Measurements from ENCODE around the gene GH2.

Gene GH2

DNA sequence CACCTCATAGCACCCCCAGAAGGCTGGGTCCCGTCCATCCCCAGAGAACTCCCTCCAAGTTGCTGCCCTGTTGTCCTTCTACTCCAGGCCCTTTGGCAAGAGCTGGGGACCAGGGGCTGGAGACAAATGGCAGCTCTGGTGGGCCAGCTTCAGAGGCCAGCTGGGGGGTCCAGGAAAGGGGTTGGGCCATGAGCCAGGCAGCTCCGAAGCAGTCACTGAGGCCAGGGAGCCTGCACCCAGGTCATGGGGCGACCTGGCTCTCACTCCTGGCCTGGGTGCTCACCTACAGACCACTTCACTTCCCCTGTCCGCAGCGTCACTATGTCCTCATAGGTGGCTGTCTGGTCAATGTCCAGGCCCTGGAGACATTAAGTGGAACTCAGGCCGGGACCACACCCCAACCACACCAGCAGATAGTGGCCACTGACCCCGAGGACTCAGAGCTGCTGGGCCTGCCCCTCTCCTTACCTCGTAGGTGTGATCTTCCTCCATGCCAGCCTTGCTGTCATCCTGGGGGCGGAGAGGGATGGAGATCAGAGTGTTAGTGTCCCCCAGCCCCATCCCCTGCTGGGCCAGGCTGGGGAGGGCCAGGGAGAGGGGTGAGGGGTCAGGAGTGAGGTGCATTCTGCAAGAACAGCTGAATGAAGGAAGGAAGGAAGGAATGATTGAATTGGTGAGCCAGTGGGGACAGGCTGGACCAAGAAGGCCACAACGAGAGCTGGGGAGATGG is 47.4 kb upstream of the GH2 start:
- no peaks in the 10 kb centered on the region for H3K4me1 ChIP-seq (ENCODE audit: control insufficient read depth, insufficient read depth, low read depth, low read length)
- H3K9ac ChIP-seq (ENCODE audit: low read length): no peak overlapping the region
- no peak overlapping the region for H3K14ac ChIP-seq (ENCODE audit: low read length in 2 of 2)
- no peak overlapping the region for H2BK12ac ChIP-seq (ENCODE audit: low read length in 2 of 2)
- H3K36me3 ChIP-seq (ENCODE audit: control insufficient read depth in 1 of 2, insufficient read depth in 2 of 2, low read depth in 1 of 2, low read length in 2 of 2): no peaks in the 10 kb centered on the region
- no peak overlapping the region for H2BK120ac ChIP-seq (ENCODE audit: low read depth, low read length)
- H2AFZ ChIP-seq (ENCODE audit: low read depth, low read length): no peak overlapping the region
- no peak overlapping the region for H2BK5ac ChIP-seq (ENCODE audit: low read depth, low read length, poor library complexity, severe bottlenecking)
- peaks cover 3 to 37% of the 10 kb centered on the region in 2 experiments for H3K27me3 ChIP-seq (ENCODE audit: control insufficient read depth in 1 of 2, insufficient read depth in 1 of 2, low read length in 2 of 2)
- no peak overlapping the region for H4K8ac ChIP-seq (ENCODE audit: low read length)
- no peak overlapping the region for H3K4me2 ChIP-seq (ENCODE audit: low read length, poor library complexity, severe bottlenecking)
- no peak overlapping the region for H4K91ac ChIP-seq (ENCODE audit: low read length)
- H3K79me1 ChIP-seq (replicated peaks; ENCODE audit: low read length, poor library complexity, severe bottlenecking): no peaks in the 10 kb centered on the region
- DNase-seq: no peak
- H3K9me3 ChIP-seq (ENCODE audit: control insufficient read depth, low read length): no peaks in the 10 kb centered on the region
- H3K4me3 ChIP-seq (ENCODE audit: insufficient read depth in 1 of 2, low read depth in 1 of 2, low read length in 2 of 2): no peak overlapping the region
- H3K23ac ChIP-seq (ENCODE audit: low read length in 2 of 2): no peak overlapping the region
- no peak overlapping the region for H3K4ac ChIP-seq (ENCODE audit: low read depth in 1 of 2, low read length in 2 of 2)
- H2BK15ac ChIP-seq (ENCODE audit: low read depth, poor library complexity, severe bottlenecking): no peak overlapping the region
- H2AK5ac ChIP-seq (ENCODE audit: low read length, severe bottlenecking): no peak overlapping the region
- H3K27ac ChIP-seq (ENCODE audit: low read length, poor library complexity, severe bottlenecking): no peak overlapping the region
- 85% methylated on average over 10 of the region's 10 CpGs for WGBS
- no peak overlapping the region for H3K18ac ChIP-seq (ENCODE audit: low read depth in 1 of 2, low read length in 2 of 2)

DNA sequence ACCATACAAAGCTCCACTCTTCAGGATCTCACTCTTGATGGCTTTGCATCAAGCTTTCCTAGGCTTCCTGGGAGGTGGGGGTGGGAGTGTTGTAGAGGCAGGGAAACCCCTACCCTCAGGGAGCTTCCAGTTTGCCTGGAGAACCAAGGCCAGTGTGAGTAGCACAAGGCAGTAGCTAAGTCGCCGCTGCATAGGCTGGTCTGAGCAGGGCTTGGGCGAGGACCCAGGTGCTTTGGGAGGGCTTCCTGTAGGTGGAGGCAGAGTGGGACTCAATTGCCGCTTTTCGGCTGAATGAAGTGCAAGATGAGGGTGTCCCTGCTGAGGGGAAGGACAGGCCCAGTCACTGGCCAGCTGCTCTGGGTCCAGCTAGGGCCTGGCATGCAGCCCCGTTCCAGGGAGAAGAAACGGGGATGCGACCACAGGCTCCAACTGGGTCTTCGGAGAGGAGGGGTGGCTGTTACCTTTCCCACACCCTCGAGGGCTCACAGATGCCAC is 46.5 kb upstream of the GH2 start:
- H3K9me3 ChIP-seq (ENCODE audit: control insufficient read depth, low read length): no peaks in the 10 kb centered on the region
- H3K27ac ChIP-seq (ENCODE audit: low read length, poor library complexity, severe bottlenecking): no peak overlapping the region
- no peak overlapping the region for H3K4me3 ChIP-seq (ENCODE audit: insufficient read depth in 1 of 2, low read depth in 1 of 2, low read length in 2 of 2)
- no peak overlapping the region for H3K18ac ChIP-seq (ENCODE audit: low read depth in 1 of 2, low read length in 2 of 2)
- no peaks in the 10 kb centered on the region for H3K36me3 ChIP-seq (ENCODE audit: control insufficient read depth in 1 of 2, insufficient read depth in 2 of 2, low read depth in 1 of 2, low read length in 2 of 2)
- H2BK5ac ChIP-seq (ENCODE audit: low read depth, low read length, poor library complexity, severe bottlenecking): no peak overlapping the region
- no peak overlapping the region for H2AFZ ChIP-seq (ENCODE audit: low read depth, low read length)
- H2BK120ac ChIP-seq (ENCODE audit: low read depth, low read length): no peak overlapping the region
- H3K14ac ChIP-seq (ENCODE audit: low read length in 2 of 2): no peak overlapping the region
- no peak overlapping the region for H4K91ac ChIP-seq (ENCODE audit: low read length)
- H3K79me1 ChIP-seq (replicated peaks; ENCODE audit: low read length, poor library complexity, severe bottlenecking): no peaks in the 10 kb centered on the region
- no peak overlapping the region for H2BK15ac ChIP-seq (ENCODE audit: low read depth, poor library complexity, severe bottlenecking)
- WGBS: 95% methylated on average over 10 of the region's 10 CpGs
- no peak overlapping the region for H2AK5ac ChIP-seq (ENCODE audit: low read length, severe bottlenecking)
- no peak overlapping the region for H2BK12ac ChIP-seq (ENCODE audit: low read length in 2 of 2)
- no peak overlapping the region for H3K4ac ChIP-seq (ENCODE audit: low read depth in 1 of 2, low read length in 2 of 2)
- DNase-seq: no peak
- no peak overlapping the region for H3K23ac ChIP-seq (ENCODE audit: low read length in 2 of 2)
- H3K4me2 ChIP-seq (ENCODE audit: low read length, poor library complexity, severe bottlenecking): no peak overlapping the region
- peaks cover 3 to 29% of the 10 kb centered on the region in 2 experiments for H3K27me3 ChIP-seq (ENCODE audit: control insufficient read depth in 1 of 2, insufficient read depth in 1 of 2, low read length in 2 of 2)
- no peak overlapping the region for H4K8ac ChIP-seq (ENCODE audit: low read length)
- no peaks in the 10 kb centered on the region for H3K4me1 ChIP-seq (ENCODE audit: control insufficient read depth, insufficient read depth, low read depth, low read length)
- H3K9ac ChIP-seq (ENCODE audit: low read length): no peak overlapping the region

DNA sequence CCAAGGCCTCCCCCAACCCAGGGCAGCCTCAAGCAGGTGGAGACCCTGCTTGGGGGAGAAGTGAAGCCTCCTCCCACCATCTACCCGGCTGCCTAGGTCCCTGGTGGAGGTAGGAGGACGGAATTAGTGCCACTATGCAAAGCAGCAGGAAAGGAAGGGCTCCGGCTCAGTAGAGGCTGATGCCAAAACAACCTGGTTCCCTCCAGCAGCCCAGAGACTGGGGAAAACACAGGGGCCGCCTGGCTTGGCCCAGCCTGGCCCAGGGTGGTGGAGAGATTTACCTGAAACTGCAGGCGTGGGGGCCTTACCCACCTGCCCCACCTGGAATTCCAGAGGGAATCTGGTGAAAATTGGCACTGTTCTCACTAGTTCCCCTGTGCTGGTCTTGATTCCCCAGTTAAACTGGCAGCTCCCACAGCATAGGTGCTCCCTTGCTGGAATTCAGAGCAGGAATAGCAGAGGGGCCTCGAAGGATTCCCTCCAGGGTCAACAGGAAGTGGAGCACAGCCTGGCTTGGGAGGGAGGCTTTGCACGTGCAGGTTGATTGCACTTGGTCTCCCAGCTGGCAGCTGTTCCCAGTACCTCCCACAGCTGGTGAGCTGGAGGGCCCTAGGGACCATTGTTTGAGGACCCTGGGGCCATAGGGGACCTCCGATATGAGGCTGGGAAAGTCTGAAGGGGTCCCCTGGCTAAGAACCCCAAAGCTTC is 45.9 kb upstream of the GH2 start:
- no peaks in the 10 kb centered on the region for H3K4me1 ChIP-seq (ENCODE audit: control insufficient read depth, insufficient read depth, low read depth, low read length)
- no peak overlapping the region for H3K18ac ChIP-seq (ENCODE audit: low read depth in 1 of 2, low read length in 2 of 2)
- DNase-seq: no peak
- H2BK120ac ChIP-seq (ENCODE audit: low read depth, low read length): no peak overlapping the region
- no peak overlapping the region for H2AFZ ChIP-seq (ENCODE audit: low read depth, low read length)
- no peak overlapping the region for H3K4me3 ChIP-seq (ENCODE audit: insufficient read depth in 1 of 2, low read depth in 1 of 2, low read length in 2 of 2)
- no peak overlapping the region for H4K8ac ChIP-seq (ENCODE audit: low read length)
- H4K91ac ChIP-seq (ENCODE audit: low read length): no peak overlapping the region
- no peaks in the 10 kb centered on the region for H3K36me3 ChIP-seq (ENCODE audit: control insufficient read depth in 1 of 2, insufficient read depth in 2 of 2, low read depth in 1 of 2, low read length in 2 of 2)
- H3K9me3 ChIP-seq (ENCODE audit: control insufficient read depth, low read length): no peaks in the 10 kb centered on the region
- no peak overlapping the region for H2BK15ac ChIP-seq (ENCODE audit: low read depth, poor library complexity, severe bottlenecking)
- H3K4ac ChIP-seq (ENCODE audit: low read depth in 1 of 2, low read length in 2 of 2): no peak overlapping the region
- H3K9ac ChIP-seq (ENCODE audit: low read length): no peak overlapping the region
- H2BK5ac ChIP-seq (ENCODE audit: low read depth, low read length, poor library complexity, severe bottlenecking): no peak overlapping the region
- H3K27ac ChIP-seq (ENCODE audit: low read length, poor library complexity, severe bottlenecking): no peak overlapping the region
- no peaks in the 10 kb centered on the region for H3K79me1 ChIP-seq (replicated peaks; ENCODE audit: low read length, poor library complexity, severe bottlenecking)
- H2AK5ac ChIP-seq (ENCODE audit: low read length, severe bottlenecking): no peak overlapping the region
- no peak overlapping the region for H3K14ac ChIP-seq (ENCODE audit: low read length in 2 of 2)
- H3K23ac ChIP-seq (ENCODE audit: low read length in 2 of 2): no peak overlapping the region
- peaks cover 3 to 23% of the 10 kb centered on the region in 2 experiments for H3K27me3 ChIP-seq (ENCODE audit: control insufficient read depth in 1 of 2, insufficient read depth in 1 of 2, low read length in 2 of 2)
- H3K4me2 ChIP-seq (ENCODE audit: low read length, poor library complexity, severe bottlenecking): no peak overlapping the region
- H2BK12ac ChIP-seq (ENCODE audit: low read length in 2 of 2): no peak overlapping the region
- 60% methylated on average over 7 of the region's 8 CpGs for WGBS

DNA sequence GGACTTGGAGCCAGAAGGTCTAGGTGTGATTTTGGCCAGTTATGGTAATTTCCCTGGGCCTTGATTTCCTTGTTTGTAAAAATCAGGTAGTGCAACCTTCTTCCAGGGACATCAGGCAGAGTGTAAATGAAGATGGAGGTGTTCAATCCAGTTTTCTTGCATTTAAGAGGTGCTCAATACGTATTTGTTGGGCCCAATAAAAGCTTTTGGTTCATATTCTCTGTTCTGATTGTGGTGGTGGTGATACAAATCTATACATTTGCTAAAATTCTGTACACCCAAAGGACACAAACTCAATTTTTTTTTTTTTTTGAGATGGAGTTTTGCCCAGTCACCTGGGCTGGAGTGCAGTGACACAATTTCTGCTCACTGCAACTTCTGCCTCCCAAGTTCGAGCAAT is 44.4 kb upstream of the GH2 start:
- Histone ChIP-seq H2AK5ac (ENCODE audit: low read length, severe bottlenecking) (no peak overlapping the region), H3K27me3 (ENCODE audit: control insufficient read depth in 1 of 2, insufficient read depth in 1 of 2, low read length in 2 of 2) (peaks cover 3 to 14% of the 10 kb centered on the region in 2 experiments), H3K4me1 (ENCODE audit: control insufficient read depth, insufficient read depth, low read depth, low read length) (no peaks in the 10 kb centered on the region), H3K4me2 (ENCODE audit: low read length, poor library complexity, severe bottlenecking) (no peak overlapping the region), H3K36me3 (ENCODE audit: control insufficient read depth in 1 of 2, insufficient read depth in 2 of 2, low read depth in 1 of 2, low read length in 2 of 2) (no peaks in the 10 kb centered on the region), H3K27ac (ENCODE audit: low read length, poor library complexity, severe bottlenecking) (no peak overlapping the region), H3K4me3 (ENCODE audit: insufficient read depth in 1 of 2, low read depth in 1 of 2, low read length in 2 of 2) (no peak overlapping the region), H3K23ac (ENCODE audit: low read length in 2 of 2) (no peak overlapping the region), H4K8ac (ENCODE audit: low read length) (no peak overlapping the region), H3K79me1 (replicated peaks; ENCODE audit: low read length, poor library complexity, severe bottlenecking) (no peaks in the 10 kb centered on the region), H3K14ac (ENCODE audit: low read length in 2 of 2) (no peak overlapping the region), H2BK12ac (ENCODE audit: low read length in 2 of 2) (no peak overlapping the region), H2BK5ac (ENCODE audit: low read depth, low read length, poor library complexity, severe bottlenecking) (no peak overlapping the region), H3K18ac (ENCODE audit: low read depth in 1 of 2, low read length in 2 of 2) (no peak overlapping the region), H3K9ac (ENCODE audit: low read length) (no peak overlapping the region), H3K9me3 (ENCODE audit: control insufficient read depth, low read length) (no peaks in the 10 kb centered on the region), H2AFZ (ENCODE audit: low read depth, low read length) (no peak overlapping the region), H2BK15ac (ENCODE audit: low read depth, poor library complexity, severe bottlenecking) (no peak overlapping the region), H4K91ac (ENCODE audit: low read length) (no peak overlapping the region), H2BK120ac (ENCODE audit: low read depth, low read length) (no peak overlapping the region), H3K4ac (ENCODE audit: low read depth in 1 of 2, low read length in 2 of 2) (no peak overlapping the region)
- DNase-seq: no peak
- 100% methylated on average over 1 of the region's 2 CpGs for WGBS
